ENCODE data around the gene TEX19. TPM values are rescaled to one million over a fixed set of nuclear protein-coding genes. Genes with fewer than 3 reads are reported as not detected.

Gene TEX19
- total and polyA plus RNA-seq, 2 of the 4 experiments (the other 2 are of a cell fraction): under 0.01 to 0.03 TPM

GRCh38 chr17:82369211-82369610, 10.2 kb downstream of the TEX19 start:
- H4K8ac ChIP-seq (ENCODE audit: low read depth in 2 of 2, low read length in 2 of 2): no peak overlapping the region
- no peak overlapping the region for H3K14ac ChIP-seq (replicated peaks; ENCODE audit: low read depth, low read length)
- no peak overlapping the region for H2AFZ ChIP-seq (replicated peaks; ENCODE audit: low read length, poor library complexity)
- DNase-seq (no peak), ATAC-seq (ENCODE audit: low read depth) (no peak)
- no peak overlapping the region for H3K9ac ChIP-seq (ENCODE audit: low read depth, low read length)
- H3K27me3 ChIP-seq (ENCODE audit: control insufficient read depth, insufficient read depth, low read length): peaks cover 51% of the 10 kb centered on the region
- TF ChIP-seq RCOR1 (IDR thresholded peaks at IDR 0.05; ENCODE audit: insufficient replicate concordance, low read length) (no peak), RAD21 (IDR thresholded peaks at IDR 0.05; ENCODE audit: low read length) (no peak)
- H3K4me1 ChIP-seq (ENCODE audit: control insufficient read depth, insufficient read depth, low read length): no peaks in the 10 kb centered on the region
- no peak overlapping the region for H3K56ac ChIP-seq (ENCODE audit: extremely low read depth, insufficient read depth, low read length)
- dilution Hi-C loops (cut with HindIII; ENCODE audit: low sequenced_read_pairs, unreplicated experiment) (no loop called here), intact Hi-C loops (cut with micrococcal nuclease) (no loop called here), in situ Hi-C loops (cut with MboI; ENCODE audit: low sequenced_read_pairs) (no loop called here)
- no peaks in the 10 kb centered on the region for H3K9me3 ChIP-seq (ENCODE audit: control insufficient read depth, insufficient read depth, low read length)
- no peak overlapping the region for H2BK5ac ChIP-seq (ENCODE audit: low read depth, low read length, poor library complexity, severe bottlenecking)
- H3K18ac ChIP-seq (ENCODE audit: low read depth, low read length): no peak overlapping the region
- H3K4ac ChIP-seq (ENCODE audit: low read depth, low read length): no peak overlapping the region
- no peaks in the 10 kb centered on the region for H3K9me1 ChIP-seq (ENCODE audit: insufficient read depth, low read length)
- ChIA-PET POLR2A (ENCODE audit: unreplicated experiment) (no interaction called here), CTCF (no interaction called here)
- H3K79me1 ChIP-seq (ENCODE audit: low read depth in 1 of 2, low read length in 2 of 2): no peaks in the 10 kb centered on the region
- no peak overlapping the region for H4K91ac ChIP-seq (ENCODE audit: insufficient read depth, low read depth, low read length)
- no peak overlapping the region for H2BK120ac ChIP-seq (ENCODE audit: low read depth, low read length)
- no peak overlapping the region for H3K27ac ChIP-seq (ENCODE audit: insufficient read depth, low read length)
- no peaks in the 10 kb centered on the region for H3K36me3 ChIP-seq (ENCODE audit: control insufficient read depth, insufficient read depth, low read length)
- H2BK20ac ChIP-seq (ENCODE audit: low read depth, low read length): no peak overlapping the region
- no peak overlapping the region for H2BK15ac ChIP-seq (ENCODE audit: low read depth, low read length)
- 80% methylated on average over 2 of the region's 7 CpGs; no CpG with 5 or more reads in 1 of the 2 experiments for WGBS, 2 experiments (ENCODE audit: extremely low coverage in 2 of 2, insufficient read length in 1 of 2)
- H4K20me1 ChIP-seq (ENCODE audit: insufficient read depth, low read length): no peaks in the 10 kb centered on the region
- BruUV-seq (replicated peaks): no TSS peak
- no peak overlapping the region for H3K23ac ChIP-seq (ENCODE audit: low read depth, low read length)
- no peak overlapping the region for H3K4me2 ChIP-seq (ENCODE audit: low read depth, low read length)
- H2AK5ac ChIP-seq (ENCODE audit: low read depth, low read length): no peak overlapping the region
- H4K5ac ChIP-seq (ENCODE audit: low read depth, low read length): no peak overlapping the region
- no peak overlapping the region for H2AK9ac ChIP-seq (replicated peaks; ENCODE audit: low read depth, low read length, poor library complexity)
- no peak overlapping the region for H3K4me3 ChIP-seq (ENCODE audit: insufficient read depth, low read depth, low read length)

All from IMR-90 (cell line).